Nephron (organoid): ENCODE results near the gene FOXF2.

Experiments
- H3K27ac Mint-ChIP-seq, 3 experiments: 2 replicates each; pipeline ENCODE4 v1.8.0; 2020; ENCODE audit warnings: mixed read lengths in 3 of 3, mild to moderate bottlenecking in 2 of 3, moderate library complexity in 1 of 3
- H3K27me3 Mint-ChIP-seq: 2 replicates; pipeline ENCODE4 v1.8.0; 2021; ENCODE audit warnings: low read depth, mild to moderate bottlenecking, moderate library complexity, mixed read lengths
- H3K36me3 Mint-ChIP-seq: 2 replicates; pipeline ENCODE4 v1.8.0; 2020; ENCODE audit warnings: low read depth, mixed read lengths
- H3K4me1 Mint-ChIP-seq: 2 replicates; pipeline ENCODE4 v1.8.0; 2020; ENCODE audit warnings: mixed read lengths
- H3K4me3 Mint-ChIP-seq, 3 experiments: 2 replicates each; pipeline ENCODE4 v1.8.0; 2020; ENCODE audit warnings: mild to moderate bottlenecking in 3 of 3, mixed read lengths in 3 of 3, moderate library complexity in 2 of 3
- H3K9me3 Mint-ChIP-seq: 2 replicates; pipeline ENCODE4 v1.8.0; 2020; ENCODE audit warnings: mixed read lengths
- TF ChIP-seq, protein P1 (sequence below), 3 experiments: fragments of 200-600 bp; sonication (generic); IDR thresholded peaks; one replicate each; pipeline ENCODE4 v1.5.0; 2021; ENCODE audit warnings: antibody characterized with exemption in 3 of 3; ENCODE audit not compliant: unreplicated experiment in 3 of 3

FOXF2 gene

GRCh38 chr6:1417718-1418117, 28.3 kb downstream of the FOXF2 start:
- Mint-ChIP-seq H3K27ac (no peak overlapping the region), H3K4me3 (no peak overlapping the region), H3K36me3 (no peaks in the 10 kb centered on the region), H3K9me3 (peaks cover 8% of the 10 kb centered on the region), H3K27me3 (peaks cover 46% of the 10 kb centered on the region), H3K4me1 (no peaks in the 10 kb centered on the region)
- TF ChIP-seq, protein P1, sequence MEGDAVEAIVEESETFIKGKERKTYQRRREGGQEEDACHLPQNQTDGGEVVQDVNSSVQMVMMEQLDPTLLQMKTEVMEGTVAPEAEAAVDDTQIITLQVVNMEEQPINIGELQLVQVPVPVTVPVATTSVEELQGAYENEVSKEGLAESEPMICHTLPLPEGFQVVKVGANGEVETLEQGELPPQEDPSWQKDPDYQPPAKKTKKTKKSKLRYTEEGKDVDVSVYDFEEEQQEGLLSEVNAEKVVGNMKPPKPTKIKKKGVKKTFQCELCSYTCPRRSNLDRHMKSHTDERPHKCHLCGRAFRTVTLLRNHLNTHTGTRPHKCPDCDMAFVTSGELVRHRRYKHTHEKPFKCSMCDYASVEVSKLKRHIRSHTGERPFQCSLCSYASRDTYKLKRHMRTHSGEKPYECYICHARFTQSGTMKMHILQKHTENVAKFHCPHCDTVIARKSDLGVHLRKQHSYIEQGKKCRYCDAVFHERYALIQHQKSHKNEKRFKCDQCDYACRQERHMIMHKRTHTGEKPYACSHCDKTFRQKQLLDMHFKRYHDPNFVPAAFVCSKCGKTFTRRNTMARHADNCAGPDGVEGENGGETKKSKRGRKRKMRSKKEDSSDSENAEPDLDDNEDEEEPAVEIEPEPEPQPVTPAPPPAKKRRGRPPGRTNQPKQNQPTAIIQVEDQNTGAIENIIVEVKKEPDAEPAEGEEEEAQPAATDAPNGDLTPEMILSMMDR (IDR thresholded peaks at IDR 0.05; ENCODE audit: unreplicated experiment in 3 of 3) = no peak

GRCh38 chr6:1418471-1419191, 29.3 kb downstream of the FOXF2 start:
- Mint-ChIP-seq H3K27me3 (peaks cover 42% of the 10 kb centered on the region), H3K4me1 (no peaks in the 10 kb centered on the region), H3K9me3 (peaks cover 8% of the 10 kb centered on the region), H3K4me3 (no peak overlapping the region), H3K27ac (no peak overlapping the region), H3K36me3 (no peaks in the 10 kb centered on the region)
- TF ChIP-seq, protein P1 (IDR thresholded peaks at IDR 0.05; ENCODE audit: unreplicated experiment in 3 of 3) = no peak

GRCh38 chr6:1420382-1420781, 31.0 kb downstream of the FOXF2 start:
- Mint-ChIP-seq H3K27ac (no peak overlapping the region), H3K4me3 (no peak overlapping the region), H3K27me3 (peaks cover 43% of the 10 kb centered on the region), H3K36me3 (no peaks in the 10 kb centered on the region), H3K9me3 (peaks cover 8% of the 10 kb centered on the region), H3K4me1 (no peaks in the 10 kb centered on the region)
- TF ChIP-seq, protein P1 (IDR thresholded peaks at IDR 0.05; ENCODE audit: unreplicated experiment in 3 of 3) = no peak

DNA sequence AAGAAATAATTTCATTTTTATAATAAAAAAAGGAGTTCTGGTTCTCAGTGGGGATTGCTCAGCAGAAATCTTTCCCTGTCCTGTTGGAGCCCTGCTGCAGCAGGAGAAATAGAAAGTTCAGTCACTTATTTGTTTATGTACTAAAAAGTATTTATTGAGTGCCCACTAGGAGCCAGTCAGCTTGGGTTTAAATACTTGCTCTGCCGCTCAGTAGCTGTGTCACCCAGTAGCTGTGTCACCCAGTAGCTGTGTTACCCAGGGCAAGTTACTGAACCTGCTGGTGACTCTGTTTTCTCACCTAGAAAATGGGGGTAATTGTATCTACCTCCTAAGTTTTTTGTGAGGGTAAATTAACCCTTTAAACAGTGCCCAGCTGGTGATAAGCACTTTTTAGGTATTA, 32.9 kb downstream of the FOXF2 start:
- H3K4me3 Mint-ChIP-seq = no peak overlapping the region
- H3K36me3 Mint-ChIP-seq = no peaks in the 10 kb centered on the region
- peaks cover 8% of the 10 kb centered on the region for H3K9me3 Mint-ChIP-seq
- TF ChIP-seq, protein P1 (IDR thresholded peaks at IDR 0.05; ENCODE audit: unreplicated experiment in 3 of 3) = no peak
- peaks cover 48% of the 10 kb centered on the region for H3K27me3 Mint-ChIP-seq
- H3K27ac Mint-ChIP-seq = no peak overlapping the region
- no peaks in the 10 kb centered on the region for H3K4me1 Mint-ChIP-seq

DNA sequence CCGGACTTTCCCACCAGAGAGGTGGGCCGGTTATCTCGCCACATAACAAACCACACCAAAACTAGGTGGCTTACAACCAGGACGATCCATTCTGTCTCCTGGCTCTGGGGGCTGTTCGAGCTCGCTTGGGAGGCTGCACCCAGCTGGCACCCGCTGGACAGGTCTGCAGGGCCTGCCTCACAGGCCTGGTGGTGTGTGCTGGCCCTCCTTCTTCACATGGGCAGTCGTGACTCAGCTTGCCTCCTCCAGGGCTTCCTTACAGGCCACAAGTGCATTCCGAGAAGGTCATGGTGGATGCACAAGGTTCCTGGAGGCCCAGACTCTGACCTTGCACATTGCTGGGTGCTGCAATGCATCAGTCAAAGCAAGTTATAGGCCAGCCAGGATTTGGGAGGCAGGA, 34.2 kb downstream of the FOXF2 start:
- TF ChIP-seq, protein P1 (IDR thresholded peaks at IDR 0.05; ENCODE audit: unreplicated experiment in 3 of 3) = no peak
- Mint-ChIP-seq H3K27ac (no peak overlapping the region), H3K4me3 (no peak overlapping the region), H3K36me3 (no peaks in the 10 kb centered on the region), H3K27me3 (peaks cover 39% of the 10 kb centered on the region), H3K4me1 (no peaks in the 10 kb centered on the region), H3K9me3 (peaks cover 8% of the 10 kb centered on the region)

GRCh38 chr6:1424306-1424927, 35.0 kb downstream of the FOXF2 start:
- TF ChIP-seq, protein P1 (IDR thresholded peaks at IDR 0.05; ENCODE audit: unreplicated experiment in 3 of 3) = peak; percentile 41 to 63 (median 42)
- H3K27ac Mint-ChIP-seq = no peak overlapping the region
- no peaks in the 10 kb centered on the region for H3K36me3 Mint-ChIP-seq
- peaks cover 8% of the 10 kb centered on the region for H3K9me3 Mint-ChIP-seq
- no peaks in the 10 kb centered on the region for H3K4me1 Mint-ChIP-seq
- no peak overlapping the region for H3K4me3 Mint-ChIP-seq
- peaks cover 39% of the 10 kb centered on the region for H3K27me3 Mint-ChIP-seq
